NCI-H146 treated with DMSO at 0.1 percent for 48 hours (cell line): ENCODE results near the gene BBIP1.

Source experiments
- DNase-seq: peaks from one replicate; lab custom pipeline; 2025; ENCODE audit not compliant: unreplicated experiment; lab: John Stamatoyannopoulos, UW

The BBIP1 gene, protein sequence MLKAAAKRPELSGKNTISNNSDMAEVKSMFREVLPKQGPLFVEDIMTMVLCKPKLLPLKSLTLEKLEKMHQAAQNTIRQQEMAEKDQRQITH

DNA sequence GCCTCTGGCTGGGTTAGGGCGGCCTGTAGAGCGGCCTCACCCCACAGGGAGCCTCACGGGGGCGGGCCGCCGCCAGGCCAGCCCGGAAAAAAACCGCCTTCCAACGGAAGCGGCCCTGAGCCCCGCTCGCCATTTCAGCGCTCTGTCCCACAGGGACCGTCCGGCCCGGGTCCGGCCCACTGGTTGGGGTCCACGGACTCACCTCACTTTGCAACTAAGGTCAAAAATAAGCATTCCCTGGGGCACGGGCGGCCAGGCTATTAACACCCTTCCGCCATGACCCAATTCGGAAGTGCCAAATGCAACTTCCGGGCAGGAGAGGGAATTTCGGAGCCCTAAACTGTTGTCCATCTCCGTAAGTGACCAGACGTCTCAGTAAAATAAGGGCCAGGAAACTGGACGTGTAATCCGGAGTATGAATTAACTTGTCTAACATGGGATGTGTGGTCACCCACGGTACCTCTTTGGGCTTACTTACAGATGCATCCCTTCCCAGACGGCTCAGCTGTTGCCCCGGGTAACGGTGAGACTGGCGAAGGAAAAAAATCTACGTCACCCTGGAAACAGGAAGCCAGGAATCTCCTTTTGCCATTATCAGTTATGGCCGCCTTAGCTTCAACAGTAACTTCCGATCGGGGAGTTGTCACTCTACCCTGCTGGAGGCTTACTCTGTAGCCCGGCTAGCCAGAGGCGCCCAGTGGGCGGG lies at the start of gene BBIP1:
Gene BBIP1, minus strand, starts transcription at position 538 of the 706 bp plus-strand sequence. CDS start 1,023 bp downstream, outside the sequence.
- DNase-seq: peak; percentile 99

DNA sequence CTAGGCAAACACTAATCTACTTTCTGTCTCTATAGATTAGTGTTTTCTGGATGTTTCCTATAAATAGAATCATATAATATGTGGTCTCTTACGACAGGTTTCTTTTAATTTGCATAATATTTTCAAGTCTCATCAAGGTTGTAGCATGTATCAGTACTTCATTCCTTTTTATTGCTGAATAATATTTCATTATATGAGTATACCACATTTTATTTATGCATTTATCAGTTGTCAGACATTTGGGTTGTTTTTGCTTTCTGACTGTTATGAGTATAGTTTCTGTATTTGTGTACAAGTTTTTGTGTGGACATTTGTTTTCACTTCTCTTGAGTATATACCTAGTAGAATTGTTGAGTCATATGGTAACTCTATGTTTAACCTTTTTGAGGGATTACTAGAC lies 48.7 kb upstream of the BBIP1 start:
- no peak for DNase-seq

DNA sequence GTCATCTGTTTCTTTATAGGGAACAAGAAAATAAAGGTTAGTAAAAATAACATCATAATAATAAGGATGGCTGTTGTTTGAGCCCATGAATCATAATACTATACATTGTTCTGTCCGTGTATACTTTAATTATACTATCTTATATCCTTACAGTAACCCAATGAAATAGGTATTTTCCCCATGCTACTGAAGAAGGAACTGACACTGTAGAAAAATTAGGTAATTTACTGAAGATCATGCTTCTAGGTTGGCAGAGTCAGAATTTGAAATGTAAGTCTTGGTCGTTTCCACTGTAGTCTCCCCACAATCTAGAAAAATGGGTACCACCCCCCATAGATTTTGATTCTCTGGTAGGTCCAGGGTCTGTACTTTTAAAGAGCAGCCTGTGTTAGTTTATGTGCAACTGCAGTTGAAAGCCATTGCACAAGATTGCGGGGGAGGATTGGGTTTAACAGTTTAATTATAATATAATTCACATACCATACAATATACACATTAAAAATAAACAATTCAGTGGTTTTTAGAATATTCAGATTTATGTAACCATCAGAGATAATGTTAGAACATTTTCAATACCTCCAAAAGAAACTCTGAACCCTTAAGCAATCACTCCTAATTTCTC lies 48.1 kb upstream of the BBIP1 start:
- DNase-seq: no peak

DNA sequence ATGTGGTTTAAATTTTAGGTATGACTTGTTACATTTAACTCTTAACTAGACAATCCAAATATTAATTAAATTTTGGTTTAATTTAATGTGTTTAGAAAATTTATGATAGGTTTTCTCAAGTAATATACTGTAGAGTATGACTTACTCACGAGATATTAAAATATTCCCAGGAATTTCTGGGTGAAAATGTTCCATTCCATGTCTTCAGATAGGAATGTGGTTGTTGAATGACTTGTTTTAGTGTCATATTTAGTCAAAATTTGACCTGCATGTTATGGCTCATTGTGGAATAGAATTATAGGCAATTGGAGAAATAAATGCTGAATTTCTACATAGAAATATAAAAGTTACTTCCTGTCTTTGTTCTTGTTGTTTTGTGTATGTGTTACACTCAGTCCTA lies 47.2 kb upstream of the BBIP1 start:
- no peak for DNase-seq

DNA sequence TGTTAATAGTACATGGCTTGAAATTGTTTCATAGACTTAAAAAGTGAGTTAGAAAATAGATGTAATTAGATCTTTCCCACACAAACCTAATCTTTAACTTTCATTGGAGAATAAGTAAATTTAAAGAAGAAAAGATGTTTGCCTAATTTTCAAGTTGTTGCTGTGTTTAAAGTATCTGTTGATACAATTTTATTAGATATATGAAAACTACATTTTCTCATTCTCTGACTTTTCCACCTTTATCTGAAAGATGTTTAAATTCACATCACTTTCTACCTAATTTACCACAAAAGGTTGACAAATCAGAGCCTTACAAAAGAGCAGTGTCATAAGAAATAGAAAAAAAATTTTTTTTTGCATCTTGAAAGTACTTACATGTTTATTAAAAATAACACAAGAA lies 46.2 kb upstream of the BBIP1 start:
- DNase-seq: no peak

DNA sequence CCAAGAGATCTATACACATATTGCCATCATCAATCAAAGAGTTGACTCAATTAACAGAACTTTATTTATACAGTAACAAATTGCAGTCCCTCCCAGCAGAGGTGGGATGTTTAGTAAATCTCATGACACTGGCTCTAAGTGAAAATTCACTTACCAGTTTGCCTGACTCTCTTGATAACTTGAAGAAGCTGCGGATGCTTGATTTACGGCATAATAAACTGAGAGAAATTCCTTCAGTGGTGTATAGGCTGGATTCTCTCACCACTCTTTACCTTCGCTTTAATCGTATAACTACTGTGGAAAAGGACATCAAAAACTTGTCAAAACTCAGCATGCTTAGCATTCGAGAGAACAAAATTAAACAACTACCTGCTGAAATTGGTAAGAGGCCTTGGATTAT lies 45.7 kb upstream of the BBIP1 start:
- DNase-seq: no peak

DNA sequence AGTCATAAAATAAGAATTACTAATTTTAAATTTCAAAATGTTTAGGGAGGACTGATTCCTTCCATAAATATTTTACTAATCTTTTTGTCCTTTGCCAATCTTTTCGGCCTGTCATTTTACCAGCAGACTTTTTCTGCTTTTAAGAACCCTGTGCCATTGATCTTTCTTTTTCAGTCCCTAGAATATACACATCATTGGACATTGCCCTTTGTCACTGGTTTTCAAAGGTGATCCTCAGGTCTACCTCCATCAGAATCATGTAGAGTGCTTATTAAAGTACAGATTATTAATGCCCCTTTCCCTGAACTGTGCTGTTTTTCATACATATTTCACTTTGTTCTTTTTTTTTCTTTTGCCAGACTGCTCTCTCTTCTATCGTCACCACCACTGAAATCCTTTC lies 44.2 kb upstream of the BBIP1 start:
- DNase-seq: no peak

DNA sequence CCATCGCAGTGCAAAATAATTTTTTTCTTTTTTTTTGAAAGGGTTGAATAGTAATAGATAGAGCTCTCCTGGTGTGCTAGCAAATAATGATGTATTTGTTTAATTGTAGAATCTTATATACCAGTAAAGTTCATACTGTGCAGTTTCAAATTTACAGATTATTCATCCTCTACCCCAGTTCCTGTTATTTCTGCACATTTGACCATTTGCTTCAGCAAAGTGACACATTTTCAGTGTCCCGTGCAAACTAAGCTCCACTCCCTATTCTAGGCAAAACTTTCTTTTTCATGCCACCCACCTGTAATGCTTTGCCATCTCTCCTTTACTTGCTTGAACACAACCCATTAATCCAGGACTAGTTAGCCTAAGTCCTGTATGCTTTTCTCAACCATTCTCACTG lies 43.5 kb upstream of the BBIP1 start:
- DNase-seq: no peak

DNA sequence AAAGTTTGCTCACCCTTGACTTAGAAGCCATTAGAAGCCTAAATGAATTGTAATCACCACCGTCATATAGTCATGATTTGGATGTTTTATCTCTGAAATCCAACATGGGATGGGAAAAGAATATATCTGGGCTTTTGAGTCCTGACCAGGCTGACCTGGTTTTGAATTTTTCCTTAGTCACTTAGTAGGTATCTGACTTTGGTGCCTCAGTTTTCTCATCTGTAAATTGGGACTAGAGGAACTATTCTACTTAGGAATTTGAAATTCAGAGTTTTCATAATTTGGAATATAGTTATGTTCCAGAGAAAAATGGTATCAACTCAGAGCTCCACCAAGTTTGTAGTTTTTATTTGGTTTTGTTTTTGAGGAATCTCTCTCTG lies 41.3 kb upstream of the BBIP1 start:
- DNase-seq: no peak

DNA sequence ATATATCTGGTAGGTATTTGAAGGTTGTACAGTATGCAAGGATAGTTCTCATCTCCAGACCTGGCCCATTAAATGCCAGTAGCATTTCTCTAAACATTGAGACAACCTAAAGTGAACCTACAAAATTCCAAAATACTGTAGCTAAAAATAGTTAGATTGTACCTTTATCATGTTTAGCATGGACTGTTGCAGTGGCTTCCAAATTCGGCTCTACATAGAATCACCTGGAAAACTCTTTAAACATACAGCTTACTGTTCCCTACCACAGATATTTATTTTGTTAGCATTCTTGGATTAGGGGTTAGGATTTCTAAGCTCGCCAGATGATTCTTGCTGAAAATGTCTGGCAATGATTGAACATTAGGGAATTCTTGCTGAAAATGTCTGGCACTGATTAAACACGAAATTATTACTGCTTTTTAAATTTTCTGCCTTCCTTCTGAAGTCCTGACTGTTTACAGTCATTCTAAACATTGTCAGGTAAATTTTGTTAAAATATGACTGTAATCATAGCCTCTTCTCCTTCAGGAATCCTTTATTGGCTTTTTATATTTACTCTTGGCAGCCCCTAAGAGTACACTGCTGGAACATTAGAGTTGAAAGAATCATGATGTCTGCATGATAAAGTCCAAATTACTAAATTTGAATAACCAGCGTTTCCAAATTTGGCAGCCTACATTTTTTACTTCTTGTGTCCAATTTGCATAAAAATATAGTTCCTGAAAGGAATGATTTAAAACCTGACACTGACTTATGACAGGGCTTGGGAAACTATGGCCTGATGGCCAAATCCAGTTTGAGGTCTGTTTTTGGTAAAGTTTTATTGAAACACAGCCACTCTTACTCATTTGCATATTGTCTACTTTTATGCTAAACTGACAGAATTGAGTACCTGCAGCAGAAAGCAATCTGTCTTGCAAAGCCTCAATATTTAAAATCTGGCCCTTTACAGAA lies 40.7 kb upstream of the BBIP1 start:
- DNase-seq: no peak

DNA sequence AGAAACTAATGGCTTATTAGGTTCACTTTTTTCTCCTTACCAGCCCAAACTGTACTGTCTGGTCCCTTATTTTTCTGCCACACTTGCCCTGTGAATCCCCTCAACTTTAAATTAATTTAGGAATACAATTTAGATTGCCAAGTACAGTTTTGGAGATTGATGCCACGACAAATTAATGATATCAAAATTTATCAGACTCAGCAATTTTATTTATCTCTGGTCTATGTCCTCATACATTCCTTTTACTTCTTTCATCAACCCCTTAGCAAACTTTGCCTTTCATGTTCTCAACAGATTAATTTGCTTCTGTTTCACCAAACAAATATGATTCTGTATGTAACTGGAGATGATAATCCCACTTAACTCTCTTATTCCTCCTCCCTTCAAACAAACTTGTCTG lies 38.6 kb upstream of the BBIP1 start:
- no peak for DNase-seq

DNA sequence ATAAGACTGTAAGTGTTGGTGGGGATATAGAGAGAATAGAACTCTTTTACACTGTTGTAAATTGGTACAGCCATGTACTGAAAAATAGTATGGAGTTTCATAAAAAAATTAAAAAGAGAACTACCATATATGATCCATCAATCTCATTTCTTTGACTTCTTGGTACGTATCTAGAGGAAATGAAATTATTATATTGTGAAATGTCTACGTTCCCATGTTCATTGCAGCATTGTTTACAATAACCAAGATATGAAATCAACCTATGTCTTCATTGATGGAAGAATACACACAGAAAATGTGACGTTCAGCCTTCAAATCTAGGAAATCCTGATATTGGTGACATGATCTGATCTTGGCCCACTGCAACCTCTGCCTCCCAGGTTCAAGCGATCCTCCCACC lies 32.4 kb upstream of the BBIP1 start:
- DNase-seq: no peak

DNA sequence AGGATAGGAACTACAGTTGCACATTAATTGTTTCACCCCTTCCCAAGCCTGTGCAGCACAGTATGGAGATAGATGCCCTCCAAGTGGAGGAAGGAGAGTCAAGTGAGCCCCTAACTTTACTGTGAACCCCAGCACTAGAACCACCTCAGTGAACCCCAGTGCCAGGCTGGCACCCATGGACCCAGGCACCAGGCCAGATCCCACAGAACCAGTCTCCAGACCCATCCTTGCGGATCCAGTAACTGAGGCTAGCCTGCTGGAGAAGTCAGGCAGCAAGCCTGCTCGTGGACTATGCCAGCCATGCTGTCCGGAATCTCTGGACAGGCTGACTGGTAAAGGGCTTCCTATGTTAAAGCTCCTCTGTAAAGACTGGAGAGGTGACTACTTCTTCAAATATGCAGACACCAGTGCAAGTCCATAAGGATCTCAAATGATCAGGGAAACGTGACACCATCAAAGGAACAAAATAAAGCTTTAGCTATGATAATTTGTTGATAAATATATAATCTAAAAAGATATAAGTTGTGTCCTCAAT lies 28.1 kb upstream of the BBIP1 start:
- DNase-seq: no peak

DNA sequence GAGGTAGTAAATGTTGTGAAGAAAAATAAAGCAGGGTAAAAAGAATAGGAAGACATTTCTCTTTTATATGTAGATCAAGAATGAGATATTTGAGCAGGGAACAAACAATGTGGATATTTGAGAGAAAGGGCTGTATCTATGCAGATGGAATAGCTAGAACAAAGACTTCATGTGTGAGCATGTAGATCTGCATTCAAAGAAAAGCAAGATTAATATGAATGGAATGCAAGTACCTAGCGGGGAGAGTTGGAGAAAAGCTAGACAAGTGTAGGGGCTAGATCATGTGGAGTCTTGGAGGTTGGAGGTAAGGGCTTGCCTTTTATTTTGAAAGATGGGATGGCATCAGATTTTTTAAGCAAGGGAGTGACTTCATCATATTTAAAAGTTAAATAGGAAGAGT lies 27.5 kb upstream of the BBIP1 start:
- DNase-seq: no peak

DNA sequence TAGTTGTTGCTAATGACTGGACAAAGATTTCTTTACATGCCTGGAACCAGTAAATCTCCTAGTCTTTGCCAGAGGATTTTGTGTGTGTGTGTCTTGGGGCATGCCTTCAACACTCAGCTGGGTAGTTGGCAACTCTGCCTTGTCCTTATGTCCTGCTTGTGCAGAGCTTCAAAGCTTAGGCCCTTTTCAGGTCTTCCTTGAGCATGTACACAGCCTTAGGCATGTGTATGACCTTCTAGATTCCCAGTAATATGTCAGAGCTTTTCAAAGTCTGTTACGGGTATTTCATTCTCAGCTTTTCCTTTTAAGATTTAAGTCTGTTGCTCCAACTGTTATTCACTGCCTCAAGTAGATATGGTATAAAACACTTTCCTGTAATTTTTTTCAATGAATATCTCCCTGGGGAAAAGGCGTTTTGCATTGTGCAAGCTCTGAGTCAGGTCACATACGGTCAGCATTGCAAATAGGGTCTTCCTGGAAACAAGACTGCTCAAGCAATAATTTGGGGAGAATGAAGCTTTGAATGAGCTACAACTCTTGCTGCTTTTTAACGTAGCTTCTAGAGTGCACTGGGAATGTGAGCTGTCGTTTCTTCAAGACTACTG lies 25.9 kb upstream of the BBIP1 start:
- no peak for DNase-seq

DNA sequence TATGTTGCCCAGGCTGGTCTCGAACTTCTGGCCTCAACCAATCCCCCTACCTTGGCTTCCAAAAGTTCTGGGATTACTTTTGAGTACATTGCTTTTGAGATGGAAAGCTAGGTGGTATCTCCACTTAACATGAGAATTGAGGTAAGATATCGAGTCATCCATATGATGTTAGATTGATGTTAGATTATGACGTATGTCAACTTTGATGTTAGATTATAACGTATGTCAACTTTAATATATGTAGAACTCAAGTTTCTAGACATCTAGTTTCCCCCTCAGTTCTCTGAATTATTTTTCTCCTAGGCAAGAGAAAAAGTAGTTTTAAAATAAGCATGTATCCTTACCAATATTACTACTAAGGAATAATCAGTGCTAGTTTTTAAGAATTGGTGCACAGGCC lies 20.4 kb upstream of the BBIP1 start:
- DNase-seq: no peak

DNA sequence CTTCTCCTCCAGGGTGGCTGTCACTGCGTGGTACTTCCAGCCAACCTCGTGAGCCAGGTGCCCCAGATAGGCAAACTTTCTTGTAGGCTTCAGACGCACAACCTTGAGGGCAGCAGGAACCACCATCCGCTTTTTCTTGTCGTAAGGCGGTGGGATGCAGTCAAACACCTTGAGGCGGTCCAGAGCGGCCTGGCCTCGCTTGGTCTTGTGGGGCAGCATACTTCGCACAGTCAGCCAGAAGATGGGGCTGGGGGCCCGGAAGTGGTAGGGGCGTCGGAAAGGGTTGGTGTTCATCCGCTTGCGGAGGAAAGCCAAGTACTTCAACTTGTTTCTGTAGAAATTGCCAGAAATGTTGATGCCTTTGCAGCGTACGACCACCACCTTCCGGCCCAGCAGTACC lies 17.8 kb upstream of the BBIP1 start:
- no peak for DNase-seq

DNA sequence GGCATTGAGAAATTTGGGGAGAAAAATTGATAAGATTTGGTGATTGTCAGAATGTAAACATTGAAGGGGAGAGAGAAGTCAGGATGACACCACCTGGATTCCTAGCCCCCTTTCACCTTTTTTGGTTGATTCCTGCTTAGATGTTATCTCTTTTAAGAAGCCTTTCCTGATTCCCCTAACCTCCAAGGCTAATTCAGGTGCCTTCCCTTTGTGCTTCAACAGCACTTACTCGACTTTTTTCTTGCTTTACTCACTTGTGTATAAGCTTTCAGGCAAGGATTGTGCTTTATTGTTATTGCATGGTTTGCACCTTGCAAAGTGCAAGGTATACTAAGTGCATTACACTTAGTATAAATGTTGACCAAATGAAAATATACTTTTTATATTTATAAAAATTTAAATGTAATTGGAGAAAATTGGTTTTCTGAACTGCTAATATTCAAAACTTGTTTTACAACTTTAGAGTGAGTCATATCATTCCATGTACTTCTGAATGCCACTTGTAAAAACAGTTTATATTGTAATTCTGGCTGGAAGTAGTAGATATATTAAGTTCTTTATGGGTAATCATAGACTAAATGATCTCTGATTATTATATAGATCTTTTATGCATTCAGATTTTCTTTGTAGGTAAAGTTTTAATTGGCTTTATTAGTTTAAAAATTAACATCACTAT lies 13.7 kb upstream of the BBIP1 start:
- no peak for DNase-seq

DNA sequence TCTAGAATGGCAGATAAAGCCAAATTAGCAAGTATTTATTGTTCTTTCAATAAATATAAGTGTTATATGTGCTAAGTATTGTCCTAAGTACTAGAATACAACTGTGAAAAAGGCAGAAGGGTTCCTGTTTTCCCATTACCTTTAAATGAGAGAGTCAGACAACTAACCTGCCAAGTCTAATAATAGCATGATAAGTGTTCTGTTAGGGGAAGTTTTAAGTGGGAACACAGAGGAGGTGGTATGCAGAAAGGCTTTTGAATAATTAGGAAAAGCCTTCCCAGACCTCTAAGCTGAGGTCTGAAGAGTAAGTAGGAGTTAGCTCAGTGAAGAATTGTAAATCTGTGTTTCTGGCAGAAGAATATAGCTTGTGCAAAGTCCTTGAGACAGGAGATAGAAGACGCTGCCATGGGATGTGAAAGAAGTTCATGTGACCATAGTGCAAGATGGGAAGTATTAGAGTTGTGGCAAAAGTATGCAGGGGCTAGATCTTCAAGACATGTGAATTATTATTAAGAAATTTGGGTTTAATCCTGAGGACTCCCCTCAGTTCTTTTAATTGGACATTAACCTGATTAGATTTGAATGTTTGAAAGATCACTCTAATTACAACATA lies 12.9 kb upstream of the BBIP1 start:
- DNase-seq: no peak

DNA sequence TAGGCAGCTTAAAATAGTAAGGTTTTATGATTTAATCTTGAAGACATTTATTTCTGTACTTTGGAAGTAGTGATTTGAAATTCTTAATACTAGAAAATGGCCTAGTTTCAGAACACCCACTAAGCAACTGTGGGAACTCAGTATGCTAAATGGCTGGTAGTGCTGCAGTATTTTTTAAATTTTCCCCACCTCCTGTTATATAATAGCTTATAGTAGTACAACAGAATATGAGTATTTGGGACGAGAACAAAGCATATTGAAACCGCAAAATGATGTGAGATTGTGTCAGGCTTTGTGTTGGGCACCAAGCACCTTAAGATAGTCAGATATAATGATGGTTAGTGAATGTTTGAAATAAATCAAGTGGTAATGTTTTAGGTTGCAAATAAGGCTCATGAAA lies 8.5 kb upstream of the BBIP1 start:
- no peak for DNase-seq
